DND-41 (cell line): Measurements from ENCODE around the gene OR4F6.

ENCODE experiments used
- ATAC-seq: fragments of 200-7000 bp; cut with Tn5 transposase; 3 replicates; pipeline ENCODE4 v1.9.1; 2021; ENCODE audit warnings: low read depth; ENCODE audit not compliant: insufficient read depth
- DNase-seq: peaks from one replicate; pipeline ENCODE4 v3.0.0-alpha.2; 2020
- H2AFZ ChIP-seq: 2 replicates; pipeline ENCODE4 v1.6.0; 2012; ENCODE audit warnings: low read depth, low read length
- H3K27ac ChIP-seq: 2 replicates; pipeline ENCODE4 v1.5.1; 2012; ENCODE audit warnings: low read length, inconsistent platforms
- H3K27me3 ChIP-seq: fragments of 200-600 bp; sonication (generic); 2 replicates; pipeline ENCODE4 v1.6.0; 2012; ENCODE audit warnings: low read length, mild to moderate bottlenecking, inconsistent platforms; ENCODE audit not compliant: insufficient read depth, poor library complexity
- H3K36me3 ChIP-seq: 2 replicates; pipeline ENCODE4 v1.5.1; 2012; ENCODE audit warnings: low read length, inconsistent platforms; ENCODE audit not compliant: insufficient read depth
- H3K4me1 ChIP-seq: 2 replicates; pipeline ENCODE4 v1.5.1; 2012; ENCODE audit warnings: mild to moderate bottlenecking, low read length; ENCODE audit not compliant: insufficient read depth
- H3K4me2 ChIP-seq: 2 replicates; pipeline ENCODE4 v1.6.0; 2012; ENCODE audit warnings: mild to moderate bottlenecking, moderate library complexity, low read length, inconsistent platforms; ENCODE audit not compliant: insufficient read depth
- H3K4me3 ChIP-seq, 2 experiments: fragments of 200-600 bp in 1 of 2; shearing (Covaris generic) in 1 of 2; 2 replicates each; pipeline ENCODE4 v1.5.1; 2012 to 2016; ENCODE audit warnings: inconsistent platforms in 2 of 2, low read length in 2 of 2, mild to moderate bottlenecking in 2 of 2, low read depth in 1 of 2, moderate library complexity in 1 of 2
- H3K79me2 ChIP-seq: 2 replicates; pipeline ENCODE4 v1.6.0; 2012; ENCODE audit warnings: low read length, inconsistent platforms; ENCODE audit not compliant: insufficient read depth
- H3K9ac ChIP-seq: 2 replicates; pipeline ENCODE4 v1.6.0; 2012; ENCODE audit warnings: low read depth, mild to moderate bottlenecking, inconsistent platforms, low read length, moderate library complexity
- H3K9me3 ChIP-seq: 2 replicates; pipeline ENCODE4 v1.5.1; 2012; ENCODE audit warnings: low read length, moderate library complexity, mild to moderate bottlenecking, inconsistent platforms; ENCODE audit not compliant: insufficient read depth, severe bottlenecking
- H4K20me1 ChIP-seq: 2 replicates; pipeline ENCODE4 v1.6.0; 2012; ENCODE audit warnings: low read length; ENCODE audit not compliant: insufficient read depth
- CTCF ChIP-seq: IDR thresholded peaks from 2 replicates; pipeline ENCODE4 v1.5.1; 2012; ENCODE audit warnings: borderline replicate concordance, low read length, moderate library complexity, mild to moderate bottlenecking; ENCODE audit not compliant: poor library complexity, severe bottlenecking; ENCODE audit errors: extremely low read depth
- EZH2 ChIP-seq: IDR thresholded peaks from 3 replicates; pipeline ENCODE4 v1.6.1; 2012; ENCODE audit warnings: borderline replicate concordance, low read depth, mild to moderate bottlenecking, moderate library complexity, low read length, inconsistent platforms; ENCODE audit not compliant: severe bottlenecking

Gene OR4F6

GRCh38 chr15:101804375-101804774 lies 1.1 kb downstream of the OR4F6 start:
- H3K36me3 ChIP-seq, result no peaks in the 10 kb centered on the region
- TF ChIP-seq CTCF, result no peak
- TF ChIP-seq EZH2, result no peak
- H2AFZ ChIP-seq, result no peak overlapping the region
- peaks cover 12% of the 10 kb centered on the region for H3K27me3 ChIP-seq
- H3K27ac ChIP-seq, result no peak overlapping the region
- DNase-seq, result no peak
- ATAC-seq, result no peak
- H4K20me1 ChIP-seq, result no peaks in the 10 kb centered on the region
- no peaks in the 10 kb centered on the region for H3K79me2 ChIP-seq
- no peak overlapping the region for H3K4me3 ChIP-seq
- H3K9me3 ChIP-seq, result no peaks in the 10 kb centered on the region
- H3K9ac ChIP-seq, result no peak overlapping the region
- no peaks in the 10 kb centered on the region for H3K4me1 ChIP-seq
- no peak overlapping the region for H3K4me2 ChIP-seq

- no peak overlapping the region for H3K4me2 ChIP-seq
- peaks cover 12% of the 10 kb centered on the region for H3K27me3 ChIP-seq
- DNase-seq (no peak), ATAC-seq (no peak)
- TF ChIP-seq EZH2 (no peak), CTCF (no peak)
- no peak overlapping the region for H3K27ac ChIP-seq
- H3K4me3 ChIP-seq, result no peak overlapping the region
- H4K20me1 ChIP-seq, result no peaks in the 10 kb centered on the region
- H3K9me3 ChIP-seq, result no peaks in the 10 kb centered on the region
- H3K9ac ChIP-seq, result no peak overlapping the region
- no peak overlapping the region for H2AFZ ChIP-seq
- H3K79me2 ChIP-seq, result no peaks in the 10 kb centered on the region
- H3K4me1 ChIP-seq, result no peaks in the 10 kb centered on the region
- H3K36me3 ChIP-seq, result no peaks in the 10 kb centered on the region
Observed at GRCh38 chr15:101804941-101805340, 1.6 kb downstream of the OR4F6 start.

- TF ChIP-seq EZH2 (no peak), CTCF (no peak)
Observed at GRCh38 chr15:101805605-101806345, 2.5 kb downstream of the OR4F6 start.

More at GRCh38 chr15:101805605-101806345, 2.5 kb downstream of the OR4F6 start:
- H4K20me1 ChIP-seq, result no peaks in the 10 kb centered on the region
- DNase-seq, result no peak
- H3K79me2 ChIP-seq, result no peaks in the 10 kb centered on the region
- no peak for ATAC-seq
- no peak overlapping the region for H3K4me3 ChIP-seq
- H3K4me2 ChIP-seq, result no peak overlapping the region
- peaks cover 12% of the 10 kb centered on the region for H3K27me3 ChIP-seq
- H2AFZ ChIP-seq, result no peak overlapping the region
- H3K27ac ChIP-seq, result no peak overlapping the region
- no peaks in the 10 kb centered on the region for H3K36me3 ChIP-seq
- no peaks in the 10 kb centered on the region for H3K9me3 ChIP-seq
- no peaks in the 10 kb centered on the region for H3K4me1 ChIP-seq
- no peak overlapping the region for H3K9ac ChIP-seq
